Measurements from ENCODE around the gene KANSL1. TPM values are rescaled to one million over a fixed set of nuclear protein-coding genes. Genes with fewer than 3 reads are reported as not detected.

KANSL1 gene
- total RNA-seq, 1 experiment from 2014 or later = 52.5 TPM

DNA sequence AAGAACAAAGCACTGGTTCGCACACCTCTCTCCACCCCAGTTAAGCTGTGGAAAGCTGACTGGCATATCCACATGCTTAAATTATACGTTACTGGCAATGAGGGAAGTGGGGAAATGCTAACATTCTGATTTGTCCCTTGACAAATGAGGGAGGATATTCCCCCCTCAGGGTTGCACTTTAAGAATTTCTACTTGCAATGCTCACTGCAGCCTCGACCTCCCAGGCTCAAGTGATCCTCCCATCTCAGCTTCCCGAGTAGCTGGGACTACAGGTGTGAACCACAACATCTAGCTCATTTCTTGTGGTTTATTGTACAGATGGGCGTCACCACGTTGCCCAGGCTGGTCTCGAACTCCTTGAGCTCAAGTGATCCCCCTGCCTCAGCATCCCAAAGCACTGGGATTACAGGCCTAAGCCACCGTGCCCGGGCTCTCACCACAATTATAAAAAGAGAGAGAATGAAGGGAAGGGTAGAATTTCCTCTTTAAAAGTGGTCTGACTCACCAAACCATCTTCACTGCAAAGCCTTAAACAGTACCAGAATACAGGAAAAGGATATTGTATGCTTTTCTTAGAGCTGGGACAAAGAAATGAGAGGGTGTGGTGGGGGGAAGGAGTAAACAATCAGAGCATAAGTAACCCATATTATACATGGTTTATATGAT, 38.9 kb downstream of the KANSL1 start:
- no peaks in the 10 kb centered on the region for H3K27me3 ChIP-seq (ENCODE audit: insufficient read depth, low read depth)
- no peaks in the 10 kb centered on the region; the same call in 1 of the 2 replicates for H3K4me1 ChIP-seq (replicated peaks; ENCODE audit: insufficient read depth)
- no peak overlapping the region for H3K4me2 ChIP-seq
- H3K36me3 ChIP-seq (ENCODE audit: low read depth) = peaks cover 3% of the 10 kb centered on the region; the same call in 1 of the 2 replicates
- BruUV-seq (replicated peaks) = no TSS peak
- intact Hi-C loops (cut with micrococcal nuclease; ENCODE audit: unreplicated experiment) = no loop called here
- no peak overlapping the region for H3K4me3 ChIP-seq
- no peak for TF ChIP-seq EZH2 (IDR thresholded peaks at IDR 0.05; ENCODE audit: low read depth)
- TF ChIP-seq, protein P1, sequence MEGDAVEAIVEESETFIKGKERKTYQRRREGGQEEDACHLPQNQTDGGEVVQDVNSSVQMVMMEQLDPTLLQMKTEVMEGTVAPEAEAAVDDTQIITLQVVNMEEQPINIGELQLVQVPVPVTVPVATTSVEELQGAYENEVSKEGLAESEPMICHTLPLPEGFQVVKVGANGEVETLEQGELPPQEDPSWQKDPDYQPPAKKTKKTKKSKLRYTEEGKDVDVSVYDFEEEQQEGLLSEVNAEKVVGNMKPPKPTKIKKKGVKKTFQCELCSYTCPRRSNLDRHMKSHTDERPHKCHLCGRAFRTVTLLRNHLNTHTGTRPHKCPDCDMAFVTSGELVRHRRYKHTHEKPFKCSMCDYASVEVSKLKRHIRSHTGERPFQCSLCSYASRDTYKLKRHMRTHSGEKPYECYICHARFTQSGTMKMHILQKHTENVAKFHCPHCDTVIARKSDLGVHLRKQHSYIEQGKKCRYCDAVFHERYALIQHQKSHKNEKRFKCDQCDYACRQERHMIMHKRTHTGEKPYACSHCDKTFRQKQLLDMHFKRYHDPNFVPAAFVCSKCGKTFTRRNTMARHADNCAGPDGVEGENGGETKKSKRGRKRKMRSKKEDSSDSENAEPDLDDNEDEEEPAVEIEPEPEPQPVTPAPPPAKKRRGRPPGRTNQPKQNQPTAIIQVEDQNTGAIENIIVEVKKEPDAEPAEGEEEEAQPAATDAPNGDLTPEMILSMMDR (conservative IDR thresholded peaks at IDR 0.05) = no peak
- ChIA-PET CTCF (no interaction called here), POLR2A (ENCODE audit: unreplicated experiment) (interaction anchor here (0.6 kb wide), 1 partner anchor 106 kb away, joined by 3 read pairs; no protein-coding TSS in a partner anchor)
- no peak overlapping the region for H3K27ac ChIP-seq
- H4K20me1 ChIP-seq (ENCODE audit: insufficient read depth) = peaks cover 97% of the 10 kb centered on the region
- H2AFZ ChIP-seq = no peak overlapping the region
- H3K79me2 ChIP-seq (ENCODE audit: low read depth) = peaks cover 98% of the 10 kb centered on the region
- no peaks in the 10 kb centered on the region for H3K9me3 ChIP-seq (ENCODE audit: insufficient read depth, low read depth)
- no peaks in the 10 kb centered on the region for H3K9me2 ChIP-seq (ENCODE audit: insufficient read depth)
- peaks cover 30% of the 10 kb centered on the region for H3F3A ChIP-seq (ENCODE audit: insufficient read depth, low read depth)
- DNase-seq = no peak

DNA sequence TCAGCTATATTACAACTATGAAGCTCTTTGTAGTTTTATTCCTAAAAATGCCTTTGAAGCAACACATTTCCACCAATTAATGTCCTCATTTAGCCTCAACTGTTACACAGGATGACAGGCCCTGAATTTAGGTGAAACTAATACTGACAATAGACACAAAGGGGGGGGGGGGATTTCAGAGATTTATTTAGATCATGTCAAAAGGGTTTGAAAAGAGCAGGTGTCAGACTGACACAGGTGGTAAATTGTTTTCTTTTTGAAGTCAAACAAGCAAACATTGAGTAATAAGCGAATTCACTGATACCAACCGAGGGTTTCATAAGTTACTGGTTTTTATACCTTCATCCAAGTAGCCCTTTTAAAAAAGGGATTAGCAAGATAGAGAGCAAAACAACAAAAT, 40.8 kb downstream of the KANSL1 start:
- Histone ChIP-seq H3K79me2 (ENCODE audit: low read depth) (peaks cover 98% of the 10 kb centered on the region), H2AFZ (no peak overlapping the region), H3K4me3 (no peak overlapping the region), H3K4me2 (no peak overlapping the region), H4K20me1 (ENCODE audit: insufficient read depth) (peaks cover 96% of the 10 kb centered on the region), H3K4me1 (replicated peaks; ENCODE audit: insufficient read depth) (no peaks in the 10 kb centered on the region), H3K9me3 (ENCODE audit: insufficient read depth, low read depth) (no peaks in the 10 kb centered on the region), H3F3A (ENCODE audit: insufficient read depth, low read depth) (peaks cover 33% of the 10 kb centered on the region), H3K9me2 (ENCODE audit: insufficient read depth) (no peaks in the 10 kb centered on the region), H3K36me3 (ENCODE audit: low read depth) (peaks cover 3% of the 10 kb centered on the region; the same call in 1 of the 2 replicates), H3K27ac (no peak overlapping the region), H3K27me3 (ENCODE audit: insufficient read depth, low read depth) (no peaks in the 10 kb centered on the region)
- CTCF ChIA-PET = no interaction called here
- no peak for DNase-seq
- BruUV-seq (replicated peaks) = no TSS peak
- intact Hi-C loops (cut with micrococcal nuclease; ENCODE audit: unreplicated experiment) = no loop called here
- POLR2A ChIA-PET (ENCODE audit: unreplicated experiment) = no interaction called here
- TF ChIP-seq EZH2 (IDR thresholded peaks at IDR 0.05; ENCODE audit: low read depth) = no peak
- TF ChIP-seq, protein P1 (conservative IDR thresholded peaks at IDR 0.05) = no peak

DNA sequence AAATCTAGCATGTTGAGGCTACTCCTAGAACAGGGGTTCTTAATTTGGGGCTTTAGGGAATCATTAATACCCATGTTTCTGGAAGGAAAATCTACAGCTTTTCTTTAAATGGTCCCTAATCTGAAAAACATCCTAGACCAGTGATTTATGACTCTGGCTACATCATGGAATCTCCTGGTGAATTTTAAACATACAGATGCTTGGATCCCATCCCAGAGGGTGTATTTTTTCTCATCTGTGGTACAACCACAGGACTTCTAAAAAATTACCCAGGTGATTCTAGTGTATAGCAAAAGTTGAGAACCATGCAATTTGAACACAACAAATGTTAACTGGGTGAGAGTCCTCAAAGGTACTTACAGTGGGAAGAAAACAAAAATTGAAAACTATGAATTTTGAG, 41.5 kb downstream of the KANSL1 start:
- CTCF ChIA-PET = no interaction called here
- Histone ChIP-seq H3F3A (ENCODE audit: insufficient read depth, low read depth) (peaks cover 38% of the 10 kb centered on the region), H3K9me2 (ENCODE audit: insufficient read depth) (no peaks in the 10 kb centered on the region), H3K79me2 (ENCODE audit: low read depth) (peaks cover 98% of the 10 kb centered on the region), H3K36me3 (ENCODE audit: low read depth) (0 out of 2 replicates have a peak, but pooled peaks cover 3% of the 10 kb centered on the region), H3K4me3 (no peak overlapping the region), H3K4me1 (replicated peaks; ENCODE audit: insufficient read depth) (no peaks in the 10 kb centered on the region), H3K9me3 (ENCODE audit: insufficient read depth, low read depth) (no peaks in the 10 kb centered on the region), H3K27me3 (ENCODE audit: insufficient read depth, low read depth) (no peaks in the 10 kb centered on the region), H4K20me1 (ENCODE audit: insufficient read depth) (peaks cover 93% of the 10 kb centered on the region), H2AFZ (no peak overlapping the region), H3K4me2 (no peak overlapping the region), H3K27ac (no peak overlapping the region)
- no peak for TF ChIP-seq EZH2 (IDR thresholded peaks at IDR 0.05; ENCODE audit: low read depth)
- TF ChIP-seq, protein P1 (conservative IDR thresholded peaks at IDR 0.05) = no peak
- DNase-seq = no peak
- BruUV-seq (replicated peaks) = no TSS peak
- intact Hi-C loops (cut with micrococcal nuclease; ENCODE audit: unreplicated experiment) = no loop called here
- POLR2A ChIA-PET (ENCODE audit: unreplicated experiment) = no interaction called here

Data from PC-9 (cell line).